NB4 (cell line): ENCODE data around the gene KCNA5.

Experiments
- DNase-seq: peaks from one replicate; pipeline ENCODE4 v3.0.0; 2010; ENCODE audit warnings: low read depth
- H3K4me3 ChIP-seq: one replicate; pipeline ENCODE4 v1.5.1; 2011; ENCODE audit warnings: mild to moderate bottlenecking, low read depth, low read length, moderate library complexity
- CTCF ChIP-seq: IDR thresholded peaks from one replicate; pipeline ENCODE4 v1.5.1; 2012; ENCODE audit warnings: low read depth, low read length
- MAX ChIP-seq: IDR thresholded peaks from 2 replicates; pipeline ENCODE4 v1.6.1; 2011; ENCODE audit warnings: low read depth, low read length
- MYC ChIP-seq: IDR thresholded peaks from 2 replicates; pipeline ENCODE4 v1.6.1; 2011; ENCODE audit warnings: low read depth, low read length
- POLR2A ChIP-seq: IDR thresholded peaks from 2 replicates; pipeline ENCODE4 v1.6.1; 2011; ENCODE audit warnings: mild to moderate bottlenecking; ENCODE audit not compliant: insufficient read length; ENCODE audit errors: extremely low read depth

Gene KCNA5

GRCh38 chr12:5036031-5036430 lies 7.6 kb upstream of the KCNA5 start:
- no peak overlapping the region for H3K4me3 ChIP-seq
- TF ChIP-seq POLR2A (no peak), MYC (no peak), MAX (no peak), CTCF (no peak)
- no peak for DNase-seq

GRCh38 chr12:5037795-5038357 lies 5.8 kb upstream of the KCNA5 start:
- no peak for DNase-seq
- TF ChIP-seq MAX (no peak), MYC (no peak), POLR2A (no peak), CTCF (no peak)

GRCh38 chr12:5038781-5039311 lies 4.8 kb upstream of the KCNA5 start:
- H3K4me3 ChIP-seq = no peak overlapping the region
- DNase-seq = no peak
- no peak for TF ChIP-seq MYC
- TF ChIP-seq MAX = no peak
- no peak for TF ChIP-seq CTCF
- TF ChIP-seq POLR2A = no peak

More at GRCh38 chr12:5037795-5038357, 5.8 kb upstream of the KCNA5 start:
- H3K4me3 ChIP-seq = no peak overlapping the region

- H3K4me3 ChIP-seq = no peak overlapping the region
- TF ChIP-seq MAX (no peak), CTCF (no peak), POLR2A (no peak)
- DNase-seq = no peak
Observed at GRCh38 chr12:5039815-5040214, 3.9 kb upstream of the KCNA5 start.

- no peak for DNase-seq
- TF ChIP-seq MYC (no peak), CTCF (no peak), MAX (no peak), POLR2A (no peak)
- H3K4me3 ChIP-seq = no peak overlapping the region
Observed at GRCh38 chr12:5040368-5040767, 3.3 kb upstream of the KCNA5 start.
